AG04450 (cell line): ENCODE results near the gene PDE11A. TPM values are rescaled to one million over a fixed set of nuclear protein-coding genes. Genes with fewer than 3 reads are reported as not detected.

ENCODE experiments used
- CTCF ChIA-PET: fragments of 300-600, 350-600 bp; formaldehyde crosslinking; extraction: SDS; loops from one replicate; lab custom pipeline; 2022; ENCODE audit warnings: antibody characterized with exemption, inconsistent platforms; lab: Charles Lee
- POLR2A ChIA-PET: fragments of 350-600 bp; formaldehyde crosslinking; extraction: SDS; loops from one replicate; lab custom pipeline; 2021; ENCODE audit warnings: antibody characterized with exemption, inconsistent platforms; lab: Yijun Ruan, JAX
- DNase-seq: peaks from one replicate; pipeline ENCODE4 v3.0.0-alpha.2; 2011; ENCODE audit warnings: low read depth, low spot score
- H3K27ac ChIP-seq: one replicate; pipeline ENCODE4 v1.5.1; 2012; ENCODE audit warnings: low read depth, low read length, control low read depth
- H3K27me3 ChIP-seq: one replicate; pipeline ENCODE4 v1.6.0; 2012; ENCODE audit warnings: low read length; ENCODE audit not compliant: control insufficient read depth, insufficient read depth
- H3K4me3 ChIP-seq: 2 replicates; pipeline ENCODE4 v1.5.1; 2011; ENCODE audit warnings: mild to moderate bottlenecking, low read depth, low read length, control low read depth
- H3K9me3 ChIP-seq: 2 replicates; pipeline ENCODE4 v1.5.1; 2012; ENCODE audit warnings: low read length; ENCODE audit not compliant: control insufficient read depth, insufficient read depth
- polyA plus RNA-seq: library from polyadenylated mRNA; depleted of rRNA; stranded (reverse); fragments of >200 nt; gene quantifications from 2 replicates; pipeline ENCODE4 v1.2.3, GENCODE V29; 2011
- TF ChIP-seq, protein P1 (sequence below): IDR thresholded peaks from 2 replicates; pipeline ENCODE4 v1.5.1; 2011; ENCODE audit warnings: low read depth, low read length, control low read depth, inconsistent platforms

The PDE11A gene
- polyA plus RNA-seq, 1 experiment: 0.24 TPM

DNA sequence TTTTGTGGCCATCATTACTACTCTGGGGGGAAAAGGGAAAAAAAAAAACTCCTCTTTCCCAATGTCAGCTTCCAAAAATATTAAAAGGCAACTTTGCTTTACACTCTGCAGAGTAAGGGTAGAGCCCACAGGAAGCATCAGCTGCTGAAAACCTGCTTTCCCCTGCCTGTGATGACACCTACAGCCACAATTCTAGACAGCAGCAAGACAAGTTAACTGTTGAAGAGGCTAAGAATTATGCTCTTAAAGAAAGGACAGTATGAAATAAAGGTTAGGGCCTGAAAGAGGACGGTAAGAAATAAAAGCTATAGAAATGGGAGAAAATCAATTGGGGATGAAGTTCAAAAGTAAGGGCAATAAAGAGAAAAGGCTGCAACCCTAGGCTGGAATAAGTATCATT is 3.0 kb downstream of the PDE11A start:
- no peak for DNase-seq
- H3K4me3 ChIP-seq: no peak overlapping the region
- POLR2A ChIA-PET: no interaction called here

DNA sequence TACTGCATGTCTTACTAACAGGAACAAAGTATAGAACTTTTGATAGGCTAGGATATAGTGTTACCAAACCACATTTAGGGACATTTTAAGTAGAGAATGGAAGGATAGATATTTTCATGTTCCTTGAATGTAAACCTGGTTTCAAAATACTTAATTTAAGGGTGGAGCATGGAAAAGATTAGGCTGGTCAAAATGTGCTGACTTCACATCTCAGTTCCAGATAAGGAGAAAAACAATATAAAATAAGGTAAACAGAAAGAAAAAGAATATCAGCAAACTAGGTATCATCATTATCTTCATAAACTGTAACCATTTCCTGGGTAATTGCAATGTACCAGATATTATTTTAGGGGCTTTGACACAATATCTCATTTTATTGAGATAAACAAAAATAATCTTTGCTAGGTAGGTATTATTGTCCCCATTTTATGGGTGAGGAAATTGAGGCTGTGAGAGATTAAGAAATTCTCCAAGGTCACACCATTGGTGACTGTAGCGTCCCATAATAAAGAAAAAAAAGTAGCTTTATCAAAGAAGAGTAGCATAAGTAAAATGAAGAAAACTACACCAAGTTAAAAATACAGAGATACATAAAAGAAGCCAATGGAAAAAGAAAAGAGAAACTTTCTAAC is 3.6 kb downstream of the PDE11A start:
- POLR2A ChIA-PET: no interaction called here
- CTCF ChIA-PET: interaction anchor here (1.0 to 1.6 kb wide), 2 partner anchors 85 to 87 kb away, joined by 4 read pairs; no protein-coding TSS in a partner anchor
- Histone ChIP-seq H3K27ac (no peak overlapping the region), H3K9me3 (peaks cover 2% of the 10 kb centered on the region; the same call in 1 of the 2 replicates), H3K27me3 (peaks cover 10% of the 10 kb centered on the region), H3K4me3 (no peak overlapping the region)
- DNase-seq: no peak
- TF ChIP-seq, protein P1, sequence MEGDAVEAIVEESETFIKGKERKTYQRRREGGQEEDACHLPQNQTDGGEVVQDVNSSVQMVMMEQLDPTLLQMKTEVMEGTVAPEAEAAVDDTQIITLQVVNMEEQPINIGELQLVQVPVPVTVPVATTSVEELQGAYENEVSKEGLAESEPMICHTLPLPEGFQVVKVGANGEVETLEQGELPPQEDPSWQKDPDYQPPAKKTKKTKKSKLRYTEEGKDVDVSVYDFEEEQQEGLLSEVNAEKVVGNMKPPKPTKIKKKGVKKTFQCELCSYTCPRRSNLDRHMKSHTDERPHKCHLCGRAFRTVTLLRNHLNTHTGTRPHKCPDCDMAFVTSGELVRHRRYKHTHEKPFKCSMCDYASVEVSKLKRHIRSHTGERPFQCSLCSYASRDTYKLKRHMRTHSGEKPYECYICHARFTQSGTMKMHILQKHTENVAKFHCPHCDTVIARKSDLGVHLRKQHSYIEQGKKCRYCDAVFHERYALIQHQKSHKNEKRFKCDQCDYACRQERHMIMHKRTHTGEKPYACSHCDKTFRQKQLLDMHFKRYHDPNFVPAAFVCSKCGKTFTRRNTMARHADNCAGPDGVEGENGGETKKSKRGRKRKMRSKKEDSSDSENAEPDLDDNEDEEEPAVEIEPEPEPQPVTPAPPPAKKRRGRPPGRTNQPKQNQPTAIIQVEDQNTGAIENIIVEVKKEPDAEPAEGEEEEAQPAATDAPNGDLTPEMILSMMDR: no peak

More for the DNA sequence above, 3.0 kb downstream of the PDE11A start:
- Histone ChIP-seq H3K9me3 (peaks cover 2% of the 10 kb centered on the region; the same call in 1 of the 2 replicates), H3K27ac (no peak overlapping the region), H3K27me3 (peaks cover 10% of the 10 kb centered on the region)
- CTCF ChIA-PET: interaction anchor here (1.6 kb wide), 1 partner anchor 86 kb away, joined by 4 read pairs; no protein-coding TSS in a partner anchor
- TF ChIP-seq, protein P1: no peak

DNA sequence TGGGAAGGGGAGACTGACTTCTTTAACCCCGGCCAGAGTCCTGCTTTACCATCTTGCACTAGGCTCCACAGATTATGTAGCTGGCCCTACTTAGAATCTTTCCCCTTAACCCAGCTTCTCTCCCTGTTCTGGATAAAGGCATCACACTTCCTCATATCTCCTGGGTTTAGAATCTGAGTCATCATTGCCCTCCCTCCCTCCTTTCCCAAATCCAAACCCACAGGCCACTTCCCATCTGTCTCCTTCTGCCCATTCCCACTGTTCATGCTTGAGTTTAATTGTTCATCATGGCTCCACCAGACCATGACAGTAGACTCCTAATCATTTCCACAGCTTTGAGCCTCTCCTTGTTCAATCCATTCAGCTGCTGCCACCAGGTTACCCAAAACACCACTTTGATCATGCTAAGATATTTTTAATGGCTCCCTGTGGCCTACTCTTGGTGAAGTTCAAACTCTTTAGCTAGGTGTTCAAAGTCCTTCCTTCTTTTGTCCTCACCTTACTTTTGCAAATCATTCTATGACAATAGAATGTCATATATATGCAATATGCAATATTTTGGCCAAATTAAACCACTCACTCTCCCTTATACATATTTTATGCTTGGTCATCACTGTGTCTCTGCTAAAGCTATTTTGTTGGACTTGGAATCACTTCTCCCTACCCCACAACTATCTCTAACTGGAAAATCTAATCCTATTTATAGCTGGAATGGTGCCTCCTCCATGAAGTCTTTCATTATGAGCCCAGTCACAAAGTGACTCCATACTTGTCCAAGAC is 5.5 kb downstream of the PDE11A start:
- Histone ChIP-seq H3K9me3 (peaks cover 2% of the 10 kb centered on the region; the same call in 1 of the 2 replicates), H3K27ac (no peak overlapping the region), H3K27me3 (peaks cover 8% of the 10 kb centered on the region), H3K4me3 (no peak overlapping the region)
- ChIA-PET CTCF (interaction anchor here (1.1 kb wide), 1 partner anchor 83 kb away, joined by 4 read pairs; no protein-coding TSS in a partner anchor), POLR2A (no interaction called here)
- TF ChIP-seq, protein P1: no peak
- no peak for DNase-seq

DNA sequence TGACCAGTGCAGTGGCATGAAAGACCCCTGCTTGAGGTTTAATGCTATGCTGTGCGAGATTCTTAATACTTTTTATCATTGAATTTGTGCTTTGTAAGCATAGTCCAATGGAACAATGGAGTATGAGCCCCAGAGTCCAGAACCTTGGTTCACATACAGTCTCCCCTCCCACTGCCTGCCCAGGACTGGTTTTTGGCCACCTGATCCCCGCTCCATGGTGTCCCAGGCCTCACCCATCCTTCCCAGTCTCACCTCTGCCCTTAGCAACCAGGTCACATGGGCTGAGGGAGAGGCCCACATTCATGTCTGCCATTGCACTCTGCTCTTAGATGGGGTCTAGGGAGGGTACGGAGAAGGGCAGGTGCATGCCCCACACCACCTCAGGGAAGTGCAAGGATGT is 6.3 kb downstream of the PDE11A start:
- Histone ChIP-seq H3K4me3 (no peak overlapping the region), H3K27me3 (peaks cover 4% of the 10 kb centered on the region), H3K9me3 (no peaks in the 10 kb centered on the region), H3K27ac (no peak overlapping the region)
- CTCF ChIA-PET: interaction anchor here (1.1 kb wide), 1 partner anchor 82 kb away, joined by 4 read pairs; no protein-coding TSS in a partner anchor
- DNase-seq: no peak
- TF ChIP-seq, protein P1: no peak
- POLR2A ChIA-PET: no interaction called here

DNA sequence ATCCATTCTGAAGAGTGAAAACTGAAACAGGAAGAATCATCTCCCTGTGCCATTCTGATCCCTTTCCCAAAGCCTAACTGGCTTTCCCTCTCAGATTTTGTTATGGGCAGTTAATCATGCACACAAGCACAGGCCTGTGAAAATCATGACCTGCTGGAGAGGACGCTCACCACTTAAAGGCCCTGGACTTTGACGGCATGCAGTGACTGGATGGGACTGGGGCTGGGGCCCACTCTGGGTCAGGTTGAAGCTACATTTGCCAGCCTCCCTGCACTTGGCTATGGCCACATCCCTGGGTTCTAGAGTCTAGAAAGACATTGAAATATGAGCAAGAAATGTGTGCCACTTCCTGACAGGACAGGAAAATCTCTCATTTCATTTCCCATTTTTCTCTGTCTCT is 12.9 kb downstream of the PDE11A start:
- no peak overlapping the region for H3K4me3 ChIP-seq
- ChIA-PET POLR2A (no interaction called here), CTCF (no interaction called here)
- TF ChIP-seq, protein P1: no peak
- no peaks in the 10 kb centered on the region for H3K9me3 ChIP-seq
- H3K27ac ChIP-seq: no peak overlapping the region
- H3K27me3 ChIP-seq: no peaks in the 10 kb centered on the region
- no peak for DNase-seq
